GM12878 (cell line): ENCODE data around the gene REPS1. TPM values are rescaled to one million over a fixed set of nuclear protein-coding genes. Genes with fewer than 3 reads are reported as not detected.

ENCODE experiments used
- ATAC-seq: fragments of 200-7000 bp; cut with Tn5 transposase; 3 replicates; pipeline ENCODE4 v1.9.1; 2020; ENCODE audit warnings: mild to moderate bottlenecking, moderate library complexity
- BruUV-seq: library from RNA; stranded (reverse); fragments of 400-500 nt; replicated peaks from 2 replicates; lab custom pipeline; 2021; lab: Mats Ljungman, UMichigan
- CTCF ChIA-PET: fragments of 300-600 bp; sonication (Branson Sonifier 250); formaldehyde crosslinking; extraction: SDS; loops from one replicate; lab custom pipeline; 2021; ENCODE audit warnings: inconsistent platforms; lab: Yijun Ruan, JAX
- POLR2A ChIA-PET: fragments of 350-600 bp; formaldehyde crosslinking; extraction: SDS; loops from one replicate; lab custom pipeline; 2021; ENCODE audit warnings: inconsistent platforms; lab: Charles Lee
- RAD21 ChIA-PET: fragments of 300-600 bp; sonication (Branson Sonifier 250); formaldehyde crosslinking; loops from one replicate; lab custom pipeline; 2023; ENCODE audit warnings: antibody characterized with exemption; ENCODE audit not compliant: unreplicated experiment; lab: Charles Lee
- SMC1A ChIA-PET: fragments of 300-600 bp; sonication (Branson Sonifier 250); formaldehyde crosslinking; loops from one replicate; lab custom pipeline; 2023; ENCODE audit not compliant: unreplicated experiment, uncharacterized antibody; lab: Charles Lee
- DNase-seq: peaks from one replicate; pipeline ENCODE4 v3.0.0-alpha.2; 2011; ENCODE audit warnings: low read depth, low spot score
- FAIRE-seq: peaks from 3 replicates; lab custom pipeline; 2011; peaks lifted over from hg19 to GRCh38; lab: Jason Lieb, UNC
- H2AFZ ChIP-seq: 2 replicates; pipeline ENCODE4 v1.6.0; 2011; ENCODE audit warnings: low read depth, low read length, control low read depth; ENCODE audit not compliant: control insufficient read depth
- H3K27ac ChIP-seq: 2 replicates; pipeline ENCODE4 v1.5.1; 2011; ENCODE audit warnings: control low read depth; ENCODE audit not compliant: control insufficient read depth, insufficient read depth
- H3K27me3 ChIP-seq, 2 experiments: replicated peaks in 1 of 2; 2 replicates each; pipeline versions ENCODE4 v1.6.0 to v1.6.1; 2011; ENCODE audit warnings: low read length in 1 of 2; ENCODE audit not compliant: control insufficient read depth in 2 of 2, insufficient read depth in 2 of 2
- H3K36me3 ChIP-seq, 2 experiments: 2 replicates each; pipeline ENCODE4 v1.5.1; 2011; ENCODE audit warnings: low read length in 1 of 2; ENCODE audit not compliant: control insufficient read depth in 2 of 2, insufficient read depth in 2 of 2
- H3K4me1 ChIP-seq: 2 replicates; pipeline ENCODE4 v1.6.1; 2011; ENCODE audit warnings: mild to moderate bottlenecking, low read length, moderate library complexity, mixed read lengths; ENCODE audit not compliant: control insufficient read depth, insufficient read depth
- H3K4me2 ChIP-seq: 2 replicates; pipeline ENCODE4 v1.6.0; 2011; ENCODE audit warnings: control low read depth; ENCODE audit not compliant: control insufficient read depth, insufficient read depth
- H3K4me3 ChIP-seq: fragments of 200-600 bp; sonication (generic); 2 replicates; pipeline ENCODE4 v1.5.1; 2016
- H3K79me2 ChIP-seq: 2 replicates; pipeline ENCODE4 v1.6.0; 2011; ENCODE audit warnings: low read length; ENCODE audit not compliant: control insufficient read depth, insufficient read depth
- H3K9ac ChIP-seq: 2 replicates; pipeline ENCODE4 v1.8.0; 2011; ENCODE audit warnings: low read length, control low read depth, mixed read lengths; ENCODE audit not compliant: control insufficient read depth, insufficient read depth
- H3K9me3 ChIP-seq: replicated peaks from 3 replicates; pipeline ENCODE4 v1.5.1; 2011; ENCODE audit warnings: mild to moderate bottlenecking, low read length; ENCODE audit not compliant: control insufficient read depth, insufficient read depth
- H4K20me1 ChIP-seq: 2 replicates; pipeline ENCODE4 v1.6.0; 2011; ENCODE audit not compliant: control insufficient read depth, insufficient read depth
- MTA2 ChIP-seq: fragments of 450-650 bp; IDR thresholded peaks from 2 replicates; pipeline ENCODE4 v1.6.1; 2016; ENCODE audit warnings: low read depth, mild to moderate bottlenecking, moderate library complexity
- RELB ChIP-seq: fragments of 450-650 bp; IDR thresholded peaks from 2 replicates; pipeline ENCODE4 v1.6.1; 2017; ENCODE audit warnings: low read depth, mild to moderate bottlenecking, moderate library complexity
- SUPT20H ChIP-seq: IDR thresholded peaks from 2 replicates; pipeline ENCODE4 v1.6.1; 2011; ENCODE audit warnings: low read depth, mild to moderate bottlenecking, low read length, moderate library complexity, borderline replicate concordance; ENCODE audit not compliant: control insufficient read depth
- ZBTB11 ChIP-seq: fragments of 450-650 bp; formaldehyde crosslinking; IDR thresholded peaks from 2 replicates; pipeline ENCODE4 v1.5.0; 2022; ENCODE audit warnings: mild to moderate bottlenecking, missing genetic modification characterization
- ZNF24 ChIP-seq: fragments of 450-650 bp; IDR thresholded peaks from 2 replicates; pipeline ENCODE4 v1.6.1; 2017; ENCODE audit warnings: antibody characterized with exemption, mild to moderate bottlenecking
- WGBS: methylation state at CpG from one replicate; pipeline ENCODE4 v1.1.6; 2016; ENCODE audit warnings: low lambda C conversion rate; ENCODE audit not compliant: insufficient replicate concordance, insufficient coverage; ENCODE audit errors: missing lambda C conversion rate; 5-methylcytosine and 5-hydroxymethylcytosine counted together
- in situ Hi-C: fragments of 300-500 bp; cut with MboI; formaldehyde crosslinking; loops from 9 replicates; pipeline ENCODE4 v1.14.3; 2018; ENCODE audit warnings: mixed read lengths
- intact Hi-C: fragments of 100-400 bp; cut with micrococcal nuclease; formaldehyde crosslinking; loops from one replicate; pipeline ENCODE4 v1.14.2; 2022; ENCODE audit not compliant: unreplicated experiment
- polyA plus RNA-seq, 11 experiments: library from polyadenylated mRNA; depleted of rRNA in 4 of 11; unstranded in 6 of 11; stranded (reverse) in 5 of 11; fragments of >200 nt; fragmentation: Nextera tagmentation in 4 of 11; fragmentation: Illumina TruSeq in 1 of 11; extraction: Ambion mirVana in 4 of 11; extraction: Trizol in 1 of 11; gene quantifications; 1 replicate in 1 of 11; 2 replicates in 10 of 11; pipeline versions ENCODE4 v1.2.1 to v1.2.3, GENCODE V29; 2011 to 2016; ENCODE audit warnings: inconsistent platforms in 2 of 11, missing spikeins in 2 of 11, low read depth in 1 of 11
- total RNA-seq, 4 experiments: library from RNA; depleted of rRNA in 3 of 4; stranded (reverse); fragments of >200 nt in 3 of 4; fragmentation: Illumina TruSeq in 1 of 4; extraction: Trizol in 1 of 4; gene quantifications; 2 replicates each; pipeline versions ENCODE4 v1.2.1 to v1.2.3, GENCODE V29; 2013 to 2021

Gene REPS1
- total and polyA plus RNA-seq, 10 of the 15 experiments (the other 5 are each of a cell fraction or from before 2014, with no cell fraction given), result 13.7 to 59.3 (median 31.7) TPM

- Histone ChIP-seq H3K4me3 (no peak overlapping the region), H3K79me2 (no peaks in the 10 kb centered on the region), H2AFZ (no peak overlapping the region), H3K4me2 (no peak overlapping the region), H3K27ac (no peak overlapping the region), H4K20me1 (no peaks in the 10 kb centered on the region), H3K4me1 (peaks cover 14% of the 10 kb centered on the region), H3K9me3 (no peaks in the 10 kb centered on the region), H3K27me3 (no peaks in the 10 kb centered on the region), H3K9ac (no peak overlapping the region), H3K36me3 (no peaks in the 10 kb centered on the region)
- ChIA-PET SMC1A (interaction anchor here (1.1 to 2.2 kb wide), 5 partner anchors 17 to 62 kb away, joined by 4 to 10 read pairs (median 5); no protein-coding TSS in a partner anchor), RAD21 (interaction anchor here (0.7 to 1.0 kb wide), 3 partner anchors 17 to 53 kb away, joined by 3 to 5 read pairs (median 4); no protein-coding TSS in a partner anchor), POLR2A (interaction anchor here (0.9 kb wide), 1 partner anchor 29 kb away, joined by 3 read pairs; no protein-coding TSS in a partner anchor), CTCF (interaction anchor here (1.0 to 1.6 kb wide), 4 partner anchors 9 to 48 kb away, joined by 3 to 4 read pairs (median 3); no protein-coding TSS in a partner anchor)
- 59% methylated on average over 6 of the region's 6 CpGs for WGBS
- ATAC-seq (no peak), FAIRE-seq (no peak), DNase-seq (no peak)
- in situ Hi-C loops, result no loop called here
- TF ChIP-seq SUPT20H (no peak), ZBTB11 (CRISPR knock-in tag) (no peak), ZNF24 (no peak), MTA2 (peak; percentile 21; the same call in 1 of the 2 replicates), RELB (no peak)
- BruUV-seq, result no TSS peak
- intact Hi-C loops, result no loop called here
Observed at GRCh38 chr6:138865480-138866109, 122.5 kb downstream of the REPS1 start.
